Duodenal mucosa (tissue), 2 donors: ENCODE measurements around the gene TLX1.
"Not testable (repeated sequence)": the region's sequence is repeated elsewhere in the genome, so short reads cannot be mapped to it uniquely, and the experiment has no call there.

Source experiments
- H3K27ac ChIP-seq: one replicate; pipeline ENCODE4 v1.7.0; 2013; ENCODE audit warnings: low read depth, low read length
- H3K27me3 ChIP-seq, 2 donors: one replicate each; pipeline ENCODE4 v1.7.0; 2013; ENCODE audit warnings: low read length in 2 of 2, control low read depth in 1 of 2; ENCODE audit not compliant: insufficient read depth in 2 of 2, control insufficient read depth in 1 of 2
- H3K36me3 ChIP-seq, 2 donors: one replicate each; pipeline ENCODE4 v1.7.0; 2013; ENCODE audit warnings: low read length in 2 of 2, control low read depth in 1 of 2; ENCODE audit not compliant: insufficient read depth in 2 of 2, control insufficient read depth in 1 of 2
- H3K4me1 ChIP-seq, 2 donors: one replicate each; pipeline ENCODE4 v1.7.0; 2013; ENCODE audit warnings: low read length in 2 of 2, control low read depth in 1 of 2; ENCODE audit not compliant: insufficient read depth in 2 of 2, control insufficient read depth in 1 of 2
- H3K4me3 ChIP-seq, 2 donors: one replicate each; pipeline ENCODE4 v1.7.0; 2013; ENCODE audit warnings: low read length in 2 of 2, low read depth in 1 of 2
- H3K9ac ChIP-seq, 2 donors: one replicate each; pipeline ENCODE4 v1.7.0; 2013; ENCODE audit warnings: low read length in 2 of 2, low read depth in 1 of 2
- H3K9me3 ChIP-seq, 2 donors: one replicate each; pipeline ENCODE4 v1.7.0; 2013; ENCODE audit warnings: low read length in 2 of 2, control low read depth in 1 of 2; ENCODE audit not compliant: control insufficient read depth in 1 of 2

The TLX1 gene

GRCh38 chr10:101146392-101147251, 15.5 kb downstream of the TLX1 start:
- Histone ChIP-seq H3K4me1 (peaks cover 0 to 2% of the 10 kb centered on the region in 2 donors), H3K4me3 (no peak overlapping the region), H3K9ac (no peak overlapping the region), H3K36me3 (no peaks in the 10 kb centered on the region), H3K27me3 (peaks cover 75 to 83% of the 10 kb centered on the region in 2 donors), H3K27ac (no peak overlapping the region), H3K9me3 (no peaks in the 10 kb centered on the region)

- peaks cover 50 to 52% of the 10 kb centered on the region in 2 donors for H3K27me3 ChIP-seq
- H3K36me3 ChIP-seq = no peaks in the 10 kb centered on the region
- no peak overlapping the region for H3K4me3 ChIP-seq
- no peaks in the 10 kb centered on the region for H3K4me1 ChIP-seq
- H3K27ac ChIP-seq = no peak overlapping the region
- H3K9me3 ChIP-seq = no peaks in the 10 kb centered on the region
- H3K9ac ChIP-seq = no peak overlapping the region
Measured at GRCh38 chr10:101151395-101151794, 20.3 kb downstream of the TLX1 start.

- no peaks in the 10 kb centered on the region for H3K9me3 ChIP-seq
- H3K27ac ChIP-seq = no peak overlapping the region
- no peaks in the 10 kb centered on the region for H3K36me3 ChIP-seq
- no peak overlapping the region for H3K4me3 ChIP-seq
- no peak overlapping the region for H3K9ac ChIP-seq
- no peaks in the 10 kb centered on the region for H3K4me1 ChIP-seq
- H3K27me3 ChIP-seq = peaks cover 44 to 50% of the 10 kb centered on the region in 2 donors
Measured at GRCh38 chr10:101152316-101152715, 21.2 kb downstream of the TLX1 start.

GRCh38 chr10:101154506-101154905, 23.4 kb downstream of the TLX1 start:
- H3K27me3 ChIP-seq = peaks cover 44 to 45% of the 10 kb centered on the region in 2 donors
- not testable (repeated sequence) for H3K9me3 ChIP-seq, H3K36me3 ChIP-seq, H3K27ac ChIP-seq, H3K9ac ChIP-seq, H3K4me3 ChIP-seq, H3K4me1 ChIP-seq

GRCh38 chr10:101155896-101156295, 24.8 kb downstream of the TLX1 start:
- Histone ChIP-seq H3K27me3 (peaks cover 46 to 49% of the 10 kb centered on the region in 2 donors), H3K27ac (no peak overlapping the region), H3K36me3 (no peaks in the 10 kb centered on the region), H3K9ac (no peak overlapping the region), H3K9me3 (no peaks in the 10 kb centered on the region), H3K4me3 (no peak overlapping the region), H3K4me1 (no peaks in the 10 kb centered on the region)

GRCh38 chr10:101157756-101158458, 26.8 kb downstream of the TLX1 start:
- Histone ChIP-seq H3K27me3 (peaks cover 42 to 45% of the 10 kb centered on the region in 2 donors), H3K9me3 (no peaks in the 10 kb centered on the region), H3K27ac (no peak overlapping the region)

GRCh38 chr10:101158459-101159058, 27.5 kb downstream of the TLX1 start:
- no peak overlapping the region for H3K27ac ChIP-seq
- no peak overlapping the region for H3K9ac ChIP-seq
- peaks cover 44 to 45% of the 10 kb centered on the region in 2 donors for H3K27me3 ChIP-seq
- H3K36me3 ChIP-seq = no peaks in the 10 kb centered on the region
- no peaks in the 10 kb centered on the region for H3K9me3 ChIP-seq
- no peak overlapping the region for H3K4me3 ChIP-seq
- H3K4me1 ChIP-seq = peaks cover 0 to 6% of the 10 kb centered on the region in 2 donors

More at GRCh38 chr10:101157756-101158458, 26.8 kb downstream of the TLX1 start:
- Histone ChIP-seq H3K9ac (no peak overlapping the region), H3K36me3 (no peaks in the 10 kb centered on the region), H3K4me3 (no peak overlapping the region), H3K4me1 (peaks cover 0 to 6% of the 10 kb centered on the region in 2 donors)

- Histone ChIP-seq H3K27ac (no peak overlapping the region), H3K4me3 (peak overlapping the region in 1 of 2 donors; percentile 13), H3K4me1 (peaks cover 0 to 6% of the 10 kb centered on the region in 2 donors), H3K27me3 (peaks cover 43 to 53% of the 10 kb centered on the region in 2 donors), H3K9me3 (no peaks in the 10 kb centered on the region), H3K36me3 (no peaks in the 10 kb centered on the region), H3K9ac (no peak overlapping the region)
Measured at GRCh38 chr10:101161494-101162299, 30.6 kb downstream of the TLX1 start.

- H3K36me3 ChIP-seq = no peaks in the 10 kb centered on the region
- peaks cover 38 to 46% of the 10 kb centered on the region in 2 donors for H3K27me3 ChIP-seq
- no peaks in the 10 kb centered on the region for H3K9me3 ChIP-seq
- H3K9ac ChIP-seq = no peak overlapping the region
- H3K4me1 ChIP-seq = peaks cover 0 to 6% of the 10 kb centered on the region in 2 donors
- no peak overlapping the region for H3K4me3 ChIP-seq
- H3K27ac ChIP-seq = no peak overlapping the region
Measured at GRCh38 chr10:101162677-101163076, 31.6 kb downstream of the TLX1 start.
